B cell (primary cell): ENCODE measurements around the gene PRR33. TPM values are rescaled to one million over a fixed set of nuclear protein-coding genes. Genes with fewer than 3 reads are reported as not detected.

Source experiments
- ATAC-seq: fragments of 200-7000 bp; cut with Tn5 transposase; one replicate; pipeline ENCODE4 v1.10.0; 2021; ENCODE audit warnings: low read depth, mild to moderate bottlenecking, moderate number of reproducible peaks, moderate library complexity
- CTCF ChIA-PET: fragments of 350-600 bp; sonication (Branson Sonifier 250); formaldehyde crosslinking; loops from one replicate; lab custom pipeline; 2021; ENCODE audit warnings: antibody characterized with exemption, inconsistent platforms; lab: Charles Lee
- POLR2A ChIA-PET: fragments of 350-600 bp; sonication (Branson Sonifier 250); formaldehyde crosslinking; loops from one replicate; lab custom pipeline; 2021; ENCODE audit warnings: antibody characterized with exemption; lab: Charles Lee
- DNase-seq: peaks from one replicate; pipeline ENCODE4 v3.0.0; 2013
- H2AFZ ChIP-seq: 2 replicates; pipeline ENCODE4 v1.6.1; 2012; ENCODE audit warnings: mild to moderate bottlenecking, low read depth, low read length; ENCODE audit not compliant: insufficient read depth, poor library complexity, severe bottlenecking
- H3K27ac ChIP-seq, 2 donors: 1 replicate in 1 of 2; 2 replicates in 1 of 2; pipeline ENCODE4 v1.5.1; 2012 to 2013; ENCODE audit warnings: low read length in 2 of 2, mild to moderate bottlenecking in 2 of 2, moderate library complexity in 1 of 2
- H3K27me3 ChIP-seq, 4 experiments: fragments of 200-600 bp in 1 of 4; sonication (generic) in 1 of 4; replicated peaks in 1 of 4; 1 replicate in 2 of 4; 2 replicates in 2 of 4; pipeline versions ENCODE4 v1.6.1 to v1.7.0; 2013 to 2016; ENCODE audit warnings: low read length in 3 of 4, mild to moderate bottlenecking in 2 of 4, mixed read lengths in 1 of 4, moderate library complexity in 1 of 4; ENCODE audit not compliant: insufficient read depth in 4 of 4, control insufficient read depth in 3 of 4; ENCODE audit errors: control extremely low read depth in 1 of 4
- H3K36me3 ChIP-seq, 2 experiments: replicated peaks in 1 of 2; 1 replicate in 1 of 2; 2 replicates in 1 of 2; pipeline versions ENCODE4 v1.6.1 to v1.7.1; 2013; ENCODE audit warnings: low read length in 1 of 2; ENCODE audit not compliant: insufficient read depth in 2 of 2, control insufficient read depth in 1 of 2; ENCODE audit errors: control extremely low read depth in 1 of 2, extremely low read depth in 1 of 2
- H3K4me1 ChIP-seq, 2 donors: fragments of 200-600 bp in 1 of 2; sonication (generic) in 1 of 2; 1 replicate in 1 of 2; 2 replicates in 1 of 2; pipeline versions ENCODE4 v1.5.1 to v1.6.1; 2013 to 2017; ENCODE audit warnings: low read length in 2 of 2; ENCODE audit not compliant: control insufficient read depth in 2 of 2, insufficient read depth in 2 of 2
- H3K4me2 ChIP-seq: replicated peaks from 2 replicates; pipeline ENCODE3; 2012; ENCODE audit warnings: mild to moderate bottlenecking, low read depth, low read length; ENCODE audit not compliant: poor library complexity, severe bottlenecking
- H3K4me3 ChIP-seq, 5 experiments: fragments of 200-600 bp in 1 of 5; sonication (generic) in 1 of 5; 1 replicate in 3 of 5; 2 replicates in 2 of 5; pipeline versions ENCODE4 v1.5.1 to v1.7.0; 2011 to 2016; ENCODE audit warnings: low read length in 4 of 5, mild to moderate bottlenecking in 4 of 5, low read depth in 2 of 5, control low read depth in 1 of 5, moderate library complexity in 1 of 5; ENCODE audit not compliant: insufficient read depth in 1 of 5; ENCODE audit errors: control extremely low read depth in 1 of 5, extremely low read depth in 1 of 5
- H3K79me2 ChIP-seq: fragments of 200-600 bp; sonication (generic); one replicate; pipeline ENCODE4 v1.6.0; 2016; ENCODE audit warnings: low read length; ENCODE audit not compliant: control insufficient read depth, insufficient read depth
- H3K9ac ChIP-seq: fragments of 200-600 bp; sonication (generic); 2 replicates; pipeline ENCODE4 v1.6.1; 2017; ENCODE audit warnings: mild to moderate bottlenecking, low read length, moderate library complexity
- H3K9me3 ChIP-seq, 3 donors: one replicate each; pipeline versions ENCODE4 v1.6.1 to v1.7.1; 2013; ENCODE audit warnings: low read length in 2 of 3; ENCODE audit not compliant: control insufficient read depth in 2 of 3, insufficient read depth in 1 of 3; ENCODE audit errors: control extremely low read depth in 1 of 3
- H4K20me1 ChIP-seq: 2 replicates; pipeline ENCODE4 v1.6.0; 2012; ENCODE audit warnings: mild to moderate bottlenecking, low read length; ENCODE audit not compliant: insufficient read depth, control insufficient read depth, poor library complexity, severe bottlenecking
- H3K27ac Mint-ChIP-seq: one replicate; pipeline ENCODE4 v1.8.0; 2021; ENCODE audit warnings: mixed read lengths
- H3K27me3 Mint-ChIP-seq: one replicate; pipeline ENCODE4 v1.8.0; 2021; ENCODE audit warnings: mixed read lengths
- H3K4me1 Mint-ChIP-seq: one replicate; pipeline ENCODE4 v1.8.0; 2021; ENCODE audit warnings: mixed read lengths
- H3K4me3 Mint-ChIP-seq: one replicate; pipeline ENCODE4 v1.8.0; 2021; ENCODE audit warnings: mixed read lengths
- H3K9me3 Mint-ChIP-seq: one replicate; pipeline ENCODE4 v1.8.0; 2022; ENCODE audit warnings: mixed read lengths; ENCODE audit not compliant: insufficient read depth
- EZH2 ChIP-seq: IDR thresholded peaks from 2 replicates; pipeline ENCODE4 v1.6.1; 2012; ENCODE audit warnings: borderline replicate concordance, low read depth, mild to moderate bottlenecking, moderate library complexity, low read length; ENCODE audit not compliant: insufficient read depth, poor library complexity, severe bottlenecking
- WGBS: methylation state at CpG from one replicate; pipeline ENCODE4 v1.1.5; 2013; ENCODE audit warnings: missing lambda C conversion rate; ENCODE audit not compliant: insufficient coverage; 5-methylcytosine and 5-hydroxymethylcytosine counted together
- intact Hi-C: fragments of 100-400 bp; cut with micrococcal nuclease; formaldehyde crosslinking; loops from one replicate; pipeline ENCODE4 v1.10.0; 2022
- polyA plus RNA-seq: library from polyadenylated mRNA; depleted of rRNA; stranded (reverse); fragments of >200 nt; gene quantifications from 2 replicates; pipeline ENCODE4 v1.2.3, GENCODE V29; 2012
- total RNA-seq, 2 donors: library from RNA; stranded (reverse); fragments of 120-200 nt in 1 of 2; gene quantifications; 1 replicate in 1 of 2; 2 replicates in 1 of 2; pipeline versions ENCODE4 v1.2.3 to v1.2.4, GENCODE V29; 2013 to 2022
- TF ChIP-seq, protein P1 (sequence below): fragments of 200-600 bp; IDR thresholded peaks from one replicate; pipeline ENCODE4 v1.8.0; 2022; ENCODE audit warnings: antibody characterized with exemption, mild to moderate bottlenecking

Gene PRR33
- total and polyA plus RNA-seq, 2 donors (not counting 1 experiment from before 2014, with no cell fraction given) = not detected

- no peaks in the 10 kb centered on the region for H3K27me3 Mint-ChIP-seq
- Histone ChIP-seq H3K4me1 (peaks cover 36 to 72% of the 10 kb centered on the region in 2 donors), H3K27me3 (no peaks in the 10 kb centered on the region), H3K27ac (peak overlapping the region in 1 of 2 donors; percentile 72), H3K4me2 (peak overlapping the region; percentile 61), H2AFZ (no peak overlapping the region), H3K79me2 (peaks cover 57% of the 10 kb centered on the region), H3K36me3 (peaks cover under 1 to 49% of the 10 kb centered on the region in 2 experiments), H3K9me3 (no peaks in the 10 kb centered on the region), H3K4me3 (no peak overlapping the region), H4K20me1 (peaks cover 100% of the 10 kb centered on the region), H3K9ac (no peak overlapping the region)
- ATAC-seq (no peak), DNase-seq (no peak)
- peak overlapping the region; percentile 80 for H3K27ac Mint-ChIP-seq
- intact Hi-C loops = no loop called here
- ChIA-PET CTCF (interaction anchor here (0.5 to 1.1 kb wide), 2 partner anchors 22 to 37 kb away, joined by 3 to 4 read pairs; no protein-coding TSS in a partner anchor), POLR2A (no interaction called here)
- no peak for TF ChIP-seq EZH2
- TF ChIP-seq, protein P1, sequence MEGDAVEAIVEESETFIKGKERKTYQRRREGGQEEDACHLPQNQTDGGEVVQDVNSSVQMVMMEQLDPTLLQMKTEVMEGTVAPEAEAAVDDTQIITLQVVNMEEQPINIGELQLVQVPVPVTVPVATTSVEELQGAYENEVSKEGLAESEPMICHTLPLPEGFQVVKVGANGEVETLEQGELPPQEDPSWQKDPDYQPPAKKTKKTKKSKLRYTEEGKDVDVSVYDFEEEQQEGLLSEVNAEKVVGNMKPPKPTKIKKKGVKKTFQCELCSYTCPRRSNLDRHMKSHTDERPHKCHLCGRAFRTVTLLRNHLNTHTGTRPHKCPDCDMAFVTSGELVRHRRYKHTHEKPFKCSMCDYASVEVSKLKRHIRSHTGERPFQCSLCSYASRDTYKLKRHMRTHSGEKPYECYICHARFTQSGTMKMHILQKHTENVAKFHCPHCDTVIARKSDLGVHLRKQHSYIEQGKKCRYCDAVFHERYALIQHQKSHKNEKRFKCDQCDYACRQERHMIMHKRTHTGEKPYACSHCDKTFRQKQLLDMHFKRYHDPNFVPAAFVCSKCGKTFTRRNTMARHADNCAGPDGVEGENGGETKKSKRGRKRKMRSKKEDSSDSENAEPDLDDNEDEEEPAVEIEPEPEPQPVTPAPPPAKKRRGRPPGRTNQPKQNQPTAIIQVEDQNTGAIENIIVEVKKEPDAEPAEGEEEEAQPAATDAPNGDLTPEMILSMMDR = no peak
- H3K9me3 Mint-ChIP-seq = no peaks in the 10 kb centered on the region
- H3K4me3 Mint-ChIP-seq = peak overlapping the region; percentile 27
- H3K4me1 Mint-ChIP-seq = peaks cover 55% of the 10 kb centered on the region
- 89% methylated on average over 9 of the region's 13 CpGs for WGBS
Observed at GRCh38 chr11:1879342-1879940, 12.3 kb downstream of the PRR33 start.
